Omental fat pad (tissue), 4 donors: ENCODE data around the gene PMAIP1. TPM values are rescaled to one million over a fixed set of nuclear protein-coding genes. Genes with fewer than 3 reads are reported as not detected.

Source experiments
- ATAC-seq: fragments of 150-250 bp; one replicate; pipeline ENCODE4 v1.9.1; 2016; ENCODE audit warnings: mild to moderate bottlenecking, moderate library complexity; ENCODE audit not compliant: low FRiP score
- DNase-seq: peaks from one replicate; pipeline ENCODE4 v3.0.0-alpha.2; 2019; ENCODE audit warnings: low spot score
- CTCF ChIP-seq, 3 donors: fragments of 450-650 bp; IDR thresholded peaks; one replicate each; pipeline ENCODE4 v1.5.1; 2016 to 2017; ENCODE audit warnings: antibody characterized with exemption in 3 of 3, mild to moderate bottlenecking in 3 of 3, moderate library complexity in 2 of 3
- total RNA-seq, 4 donors: library from RNA; depleted of rRNA; stranded (reverse); fragments of >200 nt; gene quantifications; one replicate each; pipeline ENCODE4 v1.1.0, GENCODE V29; 2016

The PMAIP1 gene
- total RNA-seq, 4 donors from 2014 or later, result 1.3 to 5.4 (median 2.8) TPM; not detected in 1

- ATAC-seq, result no peak
- no peak for TF ChIP-seq CTCF (IDR thresholded peaks at IDR 0.05)
- DNase-seq, result no peak
These were observed 34.4 kb upstream of the PMAIP1 start for GRCh38 chr18:59865241-59865986.

GRCh38 chr18:59866551-59867269 lies 33.1 kb upstream of the PMAIP1 start:
- TF ChIP-seq CTCF (IDR thresholded peaks at IDR 0.05), result no peak
- ATAC-seq, result no peak
- DNase-seq, result no peak

- no peak for TF ChIP-seq CTCF (IDR thresholded peaks at IDR 0.05)
- no peak for ATAC-seq
- DNase-seq, result no peak
These were observed 32.3 kb upstream of the PMAIP1 start for GRCh38 chr18:59867337-59868104.

GRCh38 chr18:59870623-59871130 lies 29.1 kb upstream of the PMAIP1 start:
- ATAC-seq (no peak), DNase-seq (no peak)
- TF ChIP-seq CTCF (IDR thresholded peaks at IDR 0.05), result no peak

GRCh38 chr18:59871711-59872362 lies 28.0 kb upstream of the PMAIP1 start:
- ATAC-seq (no peak), DNase-seq (no peak)
- TF ChIP-seq CTCF (IDR thresholded peaks at IDR 0.05), result no peak

GRCh38 chr18:59873641-59874040 lies 26.2 kb upstream of the PMAIP1 start:
- no peak for TF ChIP-seq CTCF (IDR thresholded peaks at IDR 0.05)
- no peak for DNase-seq
- ATAC-seq, result no peak
